ENCODE data around the gene CFAP92. TPM values are rescaled to one million over a fixed set of nuclear protein-coding genes. Genes with fewer than 3 reads are reported as not detected.
"Not testable (repeated sequence)": the region's sequence is repeated elsewhere in the genome, so short reads cannot be mapped to it uniquely, and the experiment has no call there.

The CFAP92 gene
- total RNA-seq, 1 donor from 2014 or later = 8.7 TPM

DNA sequence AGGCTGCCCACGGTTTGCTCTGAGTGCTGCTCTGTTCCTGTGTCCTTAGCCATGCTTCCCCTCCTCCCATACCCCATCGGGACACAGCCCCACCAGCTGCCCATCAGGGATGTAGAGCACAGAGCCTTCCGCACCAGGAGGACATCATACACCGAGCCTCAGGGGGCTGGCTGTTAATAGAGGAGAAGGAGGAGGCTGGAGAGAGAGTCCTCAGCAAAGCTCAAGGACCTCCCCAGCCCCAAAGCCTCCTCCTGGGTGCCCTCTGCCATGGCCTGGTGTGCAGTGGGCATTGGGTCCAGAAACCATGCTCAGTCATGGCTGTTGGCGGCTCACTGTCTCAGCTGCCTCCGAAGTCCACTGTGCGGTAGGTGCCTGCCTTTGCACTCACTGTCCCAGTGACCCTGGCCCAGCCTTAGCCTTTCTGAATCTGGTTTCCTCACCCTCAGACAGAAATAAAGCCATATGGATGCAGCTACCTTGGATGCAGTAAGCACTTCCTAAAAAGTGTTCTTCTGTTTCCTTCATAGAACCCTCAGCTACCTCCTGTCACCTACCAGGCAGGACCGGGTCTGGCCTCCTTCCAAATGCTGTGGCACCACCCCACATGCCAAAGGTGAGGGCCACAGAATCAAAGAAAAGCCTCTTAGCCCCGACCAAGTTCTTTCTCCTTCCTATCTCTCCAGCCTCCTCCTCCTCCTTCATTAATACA, 60.5 kb downstream of the CFAP92 start:
- no peak overlapping the region for H3K27ac Mint-ChIP-seq (ENCODE audit: unreplicated experiment)
- peaks cover 3% of the 10 kb centered on the region for H3K27me3 Mint-ChIP-seq (ENCODE audit: low read depth)
- no peaks in the 10 kb centered on the region for H3K4me1 Mint-ChIP-seq
- peaks cover 4% of the 10 kb centered on the region for H3K36me3 Mint-ChIP-seq (ENCODE audit: low read depth)
- no peak for DNase-seq (ENCODE audit: low read depth, low spot score)
- H3K9me3 Mint-ChIP-seq = peaks cover 4% of the 10 kb centered on the region
- TF ChIP-seq, protein P1, sequence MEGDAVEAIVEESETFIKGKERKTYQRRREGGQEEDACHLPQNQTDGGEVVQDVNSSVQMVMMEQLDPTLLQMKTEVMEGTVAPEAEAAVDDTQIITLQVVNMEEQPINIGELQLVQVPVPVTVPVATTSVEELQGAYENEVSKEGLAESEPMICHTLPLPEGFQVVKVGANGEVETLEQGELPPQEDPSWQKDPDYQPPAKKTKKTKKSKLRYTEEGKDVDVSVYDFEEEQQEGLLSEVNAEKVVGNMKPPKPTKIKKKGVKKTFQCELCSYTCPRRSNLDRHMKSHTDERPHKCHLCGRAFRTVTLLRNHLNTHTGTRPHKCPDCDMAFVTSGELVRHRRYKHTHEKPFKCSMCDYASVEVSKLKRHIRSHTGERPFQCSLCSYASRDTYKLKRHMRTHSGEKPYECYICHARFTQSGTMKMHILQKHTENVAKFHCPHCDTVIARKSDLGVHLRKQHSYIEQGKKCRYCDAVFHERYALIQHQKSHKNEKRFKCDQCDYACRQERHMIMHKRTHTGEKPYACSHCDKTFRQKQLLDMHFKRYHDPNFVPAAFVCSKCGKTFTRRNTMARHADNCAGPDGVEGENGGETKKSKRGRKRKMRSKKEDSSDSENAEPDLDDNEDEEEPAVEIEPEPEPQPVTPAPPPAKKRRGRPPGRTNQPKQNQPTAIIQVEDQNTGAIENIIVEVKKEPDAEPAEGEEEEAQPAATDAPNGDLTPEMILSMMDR (conservative IDR thresholded peaks at IDR 0.05) = no peak
- no peak overlapping the region for H3K4me3 Mint-ChIP-seq

DNA sequence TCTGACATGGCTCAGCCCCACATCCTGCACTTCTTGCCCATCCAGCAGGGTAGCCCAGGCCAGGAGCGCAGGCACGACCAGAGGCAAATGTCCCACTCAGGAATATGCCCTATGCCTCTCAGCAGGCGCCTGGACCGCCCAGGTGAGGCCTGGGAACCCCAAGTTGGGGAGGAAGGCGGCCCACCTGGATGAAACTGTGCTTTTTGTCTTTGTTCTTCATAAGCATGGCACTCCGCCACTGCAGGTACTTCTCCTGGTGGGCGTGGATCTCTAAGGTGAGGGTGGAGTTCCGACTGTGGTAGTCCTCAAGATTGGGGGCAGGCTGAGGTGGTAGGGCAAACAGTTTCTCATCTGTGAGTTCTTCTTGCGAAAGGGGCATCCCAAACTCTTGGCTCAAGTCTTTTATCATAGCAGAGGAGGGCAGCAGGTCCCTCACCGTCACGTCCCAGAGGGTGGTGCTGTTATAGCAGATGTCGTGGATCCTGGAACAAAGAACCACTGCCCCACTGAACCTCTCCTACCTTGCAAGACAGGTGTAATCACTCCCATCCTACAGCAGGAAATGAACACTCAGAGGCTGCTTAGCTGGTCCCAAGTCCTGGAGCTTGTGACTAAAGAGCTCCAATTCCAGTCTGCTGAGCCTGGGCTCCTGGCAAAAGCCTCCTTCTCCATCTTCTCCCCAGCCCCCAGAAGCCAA, 61.2 kb downstream of the CFAP92 start:
- TF ChIP-seq, protein P1 (conservative IDR thresholded peaks at IDR 0.05) = no peak
- peaks cover 7% of the 10 kb centered on the region for H3K36me3 Mint-ChIP-seq (ENCODE audit: low read depth)
- H3K27ac Mint-ChIP-seq (ENCODE audit: unreplicated experiment) = no peak overlapping the region
- peaks cover 6% of the 10 kb centered on the region for H3K9me3 Mint-ChIP-seq
- peaks cover 3% of the 10 kb centered on the region for H3K27me3 Mint-ChIP-seq (ENCODE audit: low read depth)
- DNase-seq (ENCODE audit: low read depth, low spot score) = no peak
- no peaks in the 10 kb centered on the region for H3K4me1 Mint-ChIP-seq
- no peak overlapping the region for H3K4me3 Mint-ChIP-seq

DNA sequence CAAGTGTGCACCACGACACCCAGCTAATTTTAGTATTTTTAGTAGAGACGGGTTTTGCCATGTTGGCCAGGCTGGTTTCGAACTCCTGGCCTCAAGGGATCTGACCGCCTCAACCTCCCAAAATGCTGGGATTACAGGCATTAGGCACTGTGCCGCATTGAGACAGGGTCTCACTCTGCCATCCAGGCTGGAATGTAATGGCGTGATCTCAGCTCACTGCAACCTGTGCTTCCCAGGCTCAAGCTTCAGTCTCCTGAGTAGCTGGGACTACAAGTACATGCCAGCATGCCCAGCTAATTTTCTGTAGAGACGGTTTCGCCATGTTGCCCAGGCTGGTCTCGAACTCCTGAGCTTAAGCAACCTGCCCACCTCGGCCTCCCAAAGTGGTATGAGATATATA, 62.8 kb downstream of the CFAP92 start:
- H3K4me1 Mint-ChIP-seq = no peaks in the 10 kb centered on the region
- TF ChIP-seq, protein P1 (conservative IDR thresholded peaks at IDR 0.05) = no peak
- H3K4me3 Mint-ChIP-seq = no peak overlapping the region
- H3K27me3 Mint-ChIP-seq (ENCODE audit: low read depth) = peaks cover 3% of the 10 kb centered on the region
- no peak for DNase-seq (ENCODE audit: low read depth, low spot score)
- H3K9me3 Mint-ChIP-seq = peaks cover 12% of the 10 kb centered on the region
- peaks cover 15% of the 10 kb centered on the region for H3K36me3 Mint-ChIP-seq (ENCODE audit: low read depth)
- H3K27ac Mint-ChIP-seq (ENCODE audit: unreplicated experiment) = no peak overlapping the region

DNA sequence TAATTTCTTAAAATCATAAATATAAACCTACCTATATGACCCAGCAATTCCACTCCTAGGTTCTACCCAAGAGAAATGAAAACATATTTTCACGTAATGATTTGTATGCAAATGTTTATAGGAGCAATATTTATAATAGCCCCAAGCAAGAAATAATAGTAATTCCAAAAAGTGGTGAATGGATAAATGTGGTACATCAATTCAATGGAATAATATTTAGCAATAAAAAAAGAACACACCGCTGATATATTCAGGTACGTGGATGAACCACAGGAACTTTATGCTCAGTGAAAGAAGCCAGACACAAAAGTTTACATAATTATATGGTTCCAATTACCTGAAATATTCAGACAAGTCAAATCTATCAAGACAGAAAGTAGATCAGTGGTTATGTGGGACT, 64.5 kb downstream of the CFAP92 start:
- H3K4me1 Mint-ChIP-seq = no peaks in the 10 kb centered on the region
- no peak overlapping the region for H3K27ac Mint-ChIP-seq (ENCODE audit: unreplicated experiment)
- H3K9me3 Mint-ChIP-seq = peaks cover 17% of the 10 kb centered on the region
- DNase-seq (ENCODE audit: low read depth, low spot score) = no peak
- peaks cover 28% of the 10 kb centered on the region for H3K36me3 Mint-ChIP-seq (ENCODE audit: low read depth)
- H3K4me3 Mint-ChIP-seq = no peak overlapping the region
- peaks cover 6% of the 10 kb centered on the region for H3K27me3 Mint-ChIP-seq (ENCODE audit: low read depth)
- TF ChIP-seq, protein P1 (conservative IDR thresholded peaks at IDR 0.05) = no peak

DNA sequence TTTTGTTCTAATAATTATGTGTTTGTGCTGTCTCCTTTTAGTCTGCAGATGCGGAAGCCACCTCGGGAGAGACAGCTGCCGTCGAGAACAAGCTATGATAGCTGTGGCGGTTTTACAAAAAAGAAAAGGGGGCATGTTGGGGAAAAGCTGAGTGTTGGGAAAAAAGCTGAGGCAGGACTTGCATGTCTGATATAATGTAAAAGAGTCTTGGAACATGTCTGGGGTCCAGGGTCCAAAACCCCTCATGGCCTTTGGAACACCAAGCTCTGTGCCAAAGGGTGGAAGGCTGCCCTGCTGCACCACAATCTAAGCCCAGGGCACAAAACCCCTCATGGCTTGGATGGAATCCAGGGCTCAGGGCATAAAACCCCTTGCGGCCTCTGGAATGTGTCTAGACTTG, 69.9 kb downstream of the CFAP92 start:
- Mint-ChIP-seq H3K9me3 (peaks cover 49% of the 10 kb centered on the region), H3K4me3 (peak overlapping the region; percentile 41), H3K36me3 (ENCODE audit: low read depth) (peaks cover 70% of the 10 kb centered on the region)
- not testable (repeated sequence) for DNase-seq (ENCODE audit: low read depth, low spot score); H3K27me3 Mint-ChIP-seq (ENCODE audit: low read depth); H3K27ac Mint-ChIP-seq (ENCODE audit: unreplicated experiment); H3K4me1 Mint-ChIP-seq

DNA sequence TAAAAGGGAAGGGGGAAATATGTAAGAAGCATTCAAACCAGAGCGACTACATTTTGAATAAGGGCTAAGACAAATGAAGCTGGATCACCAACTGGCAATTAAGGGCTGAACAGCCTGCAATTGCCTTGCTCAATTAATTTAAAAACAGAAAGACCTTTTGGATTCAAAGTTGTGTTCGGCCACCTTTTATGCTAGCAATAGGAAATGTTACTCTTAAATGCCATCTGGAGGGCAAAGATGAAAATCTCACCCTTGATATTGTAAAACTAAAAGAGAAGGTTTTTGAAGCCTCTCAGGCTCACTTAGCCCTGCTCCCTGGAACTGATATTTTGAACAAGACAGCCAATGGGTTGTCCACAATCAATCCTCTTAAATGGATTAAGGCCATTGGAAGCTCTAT, 70.3 kb downstream of the CFAP92 start:
- DNase-seq (ENCODE audit: low read depth, low spot score) = no peak
- peaks cover 6% of the 10 kb centered on the region for H3K27me3 Mint-ChIP-seq (ENCODE audit: low read depth)
- peaks cover 50% of the 10 kb centered on the region for H3K9me3 Mint-ChIP-seq
- peaks cover 73% of the 10 kb centered on the region for H3K36me3 Mint-ChIP-seq (ENCODE audit: low read depth)
- H3K4me1 Mint-ChIP-seq = no peaks in the 10 kb centered on the region
- TF ChIP-seq, protein P1 (conservative IDR thresholded peaks at IDR 0.05) = no peak
- no peak overlapping the region for H3K27ac Mint-ChIP-seq (ENCODE audit: unreplicated experiment)
- H3K4me3 Mint-ChIP-seq = peak overlapping the region; percentile 41
